ENCODE results near the gene CDC25A.

DNA sequence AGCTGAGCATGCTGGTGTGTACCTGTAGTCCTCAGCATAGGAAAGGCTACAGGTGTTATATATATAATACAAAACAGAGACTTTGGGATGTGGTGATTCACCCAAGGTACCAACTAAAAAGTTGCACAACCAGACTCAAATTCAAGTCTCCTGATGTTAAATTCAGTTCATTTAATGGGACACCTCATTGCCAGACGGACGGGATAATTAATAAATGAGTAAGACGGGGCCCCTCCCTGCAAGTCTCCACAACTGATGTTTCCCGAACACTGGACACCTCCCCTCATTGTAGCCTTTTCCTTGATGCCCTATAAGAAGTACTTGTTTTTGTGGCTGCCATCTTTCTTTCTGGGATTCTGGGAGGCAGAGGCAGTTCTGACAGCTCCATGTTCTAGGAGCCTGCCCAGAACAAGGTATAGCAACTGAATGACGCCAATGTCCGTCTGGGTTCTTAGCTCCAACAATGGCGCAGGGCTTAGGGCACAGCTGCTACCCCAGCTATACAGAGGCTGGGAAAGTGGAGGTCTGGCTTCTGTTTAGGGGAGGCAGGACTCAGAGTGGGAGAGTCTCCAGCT, 50.7 kb downstream of the CDC25A start:
- no peak for TF ChIP-seq ZFX (IDR thresholded peaks at IDR 0.05; ENCODE audit: borderline replicate concordance)
- TF ChIP-seq, protein P1, sequence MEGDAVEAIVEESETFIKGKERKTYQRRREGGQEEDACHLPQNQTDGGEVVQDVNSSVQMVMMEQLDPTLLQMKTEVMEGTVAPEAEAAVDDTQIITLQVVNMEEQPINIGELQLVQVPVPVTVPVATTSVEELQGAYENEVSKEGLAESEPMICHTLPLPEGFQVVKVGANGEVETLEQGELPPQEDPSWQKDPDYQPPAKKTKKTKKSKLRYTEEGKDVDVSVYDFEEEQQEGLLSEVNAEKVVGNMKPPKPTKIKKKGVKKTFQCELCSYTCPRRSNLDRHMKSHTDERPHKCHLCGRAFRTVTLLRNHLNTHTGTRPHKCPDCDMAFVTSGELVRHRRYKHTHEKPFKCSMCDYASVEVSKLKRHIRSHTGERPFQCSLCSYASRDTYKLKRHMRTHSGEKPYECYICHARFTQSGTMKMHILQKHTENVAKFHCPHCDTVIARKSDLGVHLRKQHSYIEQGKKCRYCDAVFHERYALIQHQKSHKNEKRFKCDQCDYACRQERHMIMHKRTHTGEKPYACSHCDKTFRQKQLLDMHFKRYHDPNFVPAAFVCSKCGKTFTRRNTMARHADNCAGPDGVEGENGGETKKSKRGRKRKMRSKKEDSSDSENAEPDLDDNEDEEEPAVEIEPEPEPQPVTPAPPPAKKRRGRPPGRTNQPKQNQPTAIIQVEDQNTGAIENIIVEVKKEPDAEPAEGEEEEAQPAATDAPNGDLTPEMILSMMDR (IDR thresholded peaks at IDR 0.05), result no peak
